Loucy (cell line): ENCODE results near the gene NRXN3.

Experiments
- EZH2phosphoT487 ChIP-seq: fragments of 200-600 bp; IDR thresholded peaks from 2 replicates; pipeline ENCODE4 v1.6.1; 2018; ENCODE audit warnings: antibody characterized with exemption, mild to moderate bottlenecking, moderate library complexity, borderline replicate concordance
- TF ChIP-seq, protein P1 (sequence below): fragments of 200-600 bp; sonication (generic); conservative IDR thresholded peaks from 2 replicates; pipeline ENCODE4 v1.5.1; 2014; ENCODE audit warnings: mild to moderate bottlenecking, antibody characterized with exemption, low read length

GRCh38 chr14:79745046-79745445 is 1574.9 kb downstream of the NRXN3 start:
- TF ChIP-seq, protein P1, sequence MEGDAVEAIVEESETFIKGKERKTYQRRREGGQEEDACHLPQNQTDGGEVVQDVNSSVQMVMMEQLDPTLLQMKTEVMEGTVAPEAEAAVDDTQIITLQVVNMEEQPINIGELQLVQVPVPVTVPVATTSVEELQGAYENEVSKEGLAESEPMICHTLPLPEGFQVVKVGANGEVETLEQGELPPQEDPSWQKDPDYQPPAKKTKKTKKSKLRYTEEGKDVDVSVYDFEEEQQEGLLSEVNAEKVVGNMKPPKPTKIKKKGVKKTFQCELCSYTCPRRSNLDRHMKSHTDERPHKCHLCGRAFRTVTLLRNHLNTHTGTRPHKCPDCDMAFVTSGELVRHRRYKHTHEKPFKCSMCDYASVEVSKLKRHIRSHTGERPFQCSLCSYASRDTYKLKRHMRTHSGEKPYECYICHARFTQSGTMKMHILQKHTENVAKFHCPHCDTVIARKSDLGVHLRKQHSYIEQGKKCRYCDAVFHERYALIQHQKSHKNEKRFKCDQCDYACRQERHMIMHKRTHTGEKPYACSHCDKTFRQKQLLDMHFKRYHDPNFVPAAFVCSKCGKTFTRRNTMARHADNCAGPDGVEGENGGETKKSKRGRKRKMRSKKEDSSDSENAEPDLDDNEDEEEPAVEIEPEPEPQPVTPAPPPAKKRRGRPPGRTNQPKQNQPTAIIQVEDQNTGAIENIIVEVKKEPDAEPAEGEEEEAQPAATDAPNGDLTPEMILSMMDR: no peak
- TF ChIP-seq EZH2phosphoT487: no peak
